Stimulated activated CD4-positive, alpha-beta T cell treated with anti-CD3 and anti-CD28 coated beads, Interleukin-2, amount 100 ng/mL, for 24 hours (primary cell): ENCODE data around the gene ZNF274.
"Not testable (repeated sequence)": the region's sequence is repeated elsewhere in the genome, so short reads cannot be mapped to it uniquely, and the experiment has no call there.

ENCODE experiments used
- DNase-seq, 2 donors: peaks; one replicate each; pipeline ENCODE4 v3.0.0-alpha.2; 2020

ZNF274 gene

GRCh38 chr19:58212336-58213074 lies 29.6 kb downstream of the ZNF274 start:
- no peak for DNase-seq

GRCh38 chr19:58213075-58213369 lies 30.2 kb downstream of the ZNF274 start:
- DNase-seq: no peak

GRCh38 chr19:58217069-58217481 lies 34.2 kb downstream of the ZNF274 start:
- DNase-seq: no peak

- no peak for DNase-seq
Observed at GRCh38 chr19:58217607-58218391, 34.9 kb downstream of the ZNF274 start.

GRCh38 chr19:58218899-58219298 lies 36.0 kb downstream of the ZNF274 start:
- DNase-seq: peak; percentile 21 to 35

- no peak for DNase-seq
Observed at GRCh38 chr19:58227964-58228584, 45.2 kb downstream of the ZNF274 start.

- peak; percentile 66 to 80 for DNase-seq
Observed at GRCh38 chr19:58228585-58229254, 45.9 kb downstream of the ZNF274 start, which contains the start of gene ZNF544. ZNF544 (plus strand) TSS chr19:58228914; CDS start chr19:58244024, 15,110 bp downstream.

GRCh38 chr19:58229255-58229639 lies 46.4 kb downstream of the ZNF274 start:
- DNase-seq: peak; percentile 20 to 28

GRCh38 chr19:58237324-58237723 lies 54.5 kb downstream of the ZNF274 start:
- DNase-seq: no peak

- no peak for DNase-seq
Observed at GRCh38 chr19:58243351-58243750, 60.5 kb downstream of the ZNF274 start.

- no peak for DNase-seq
Observed at GRCh38 chr19:58248886-58249285, 66.0 kb downstream of the ZNF274 start.

GRCh38 chr19:58252102-58252685 lies 69.3 kb downstream of the ZNF274 start:
- DNase-seq: no peak

GRCh38 chr19:58258259-58258658 lies 75.4 kb downstream of the ZNF274 start:
- not testable (repeated sequence) for DNase-seq

GRCh38 chr19:58261600-58261967 lies 78.7 kb downstream of the ZNF274 start:
- DNase-seq: no peak

GRCh38 chr19:58261968-58262921 lies 79.4 kb downstream of the ZNF274 start:
- no peak for DNase-seq

- no peak for DNase-seq
Observed at GRCh38 chr19:58262922-58263296, 80.0 kb downstream of the ZNF274 start.
